ENCODE data around the gene AMBP. TPM values are rescaled to one million over a fixed set of nuclear protein-coding genes. Genes with fewer than 3 reads are reported as not detected.

Gene AMBP
- total and polyA plus RNA-seq, 2 donors from 2014 or later: 5.3 to 43.5 TPM

DNA sequence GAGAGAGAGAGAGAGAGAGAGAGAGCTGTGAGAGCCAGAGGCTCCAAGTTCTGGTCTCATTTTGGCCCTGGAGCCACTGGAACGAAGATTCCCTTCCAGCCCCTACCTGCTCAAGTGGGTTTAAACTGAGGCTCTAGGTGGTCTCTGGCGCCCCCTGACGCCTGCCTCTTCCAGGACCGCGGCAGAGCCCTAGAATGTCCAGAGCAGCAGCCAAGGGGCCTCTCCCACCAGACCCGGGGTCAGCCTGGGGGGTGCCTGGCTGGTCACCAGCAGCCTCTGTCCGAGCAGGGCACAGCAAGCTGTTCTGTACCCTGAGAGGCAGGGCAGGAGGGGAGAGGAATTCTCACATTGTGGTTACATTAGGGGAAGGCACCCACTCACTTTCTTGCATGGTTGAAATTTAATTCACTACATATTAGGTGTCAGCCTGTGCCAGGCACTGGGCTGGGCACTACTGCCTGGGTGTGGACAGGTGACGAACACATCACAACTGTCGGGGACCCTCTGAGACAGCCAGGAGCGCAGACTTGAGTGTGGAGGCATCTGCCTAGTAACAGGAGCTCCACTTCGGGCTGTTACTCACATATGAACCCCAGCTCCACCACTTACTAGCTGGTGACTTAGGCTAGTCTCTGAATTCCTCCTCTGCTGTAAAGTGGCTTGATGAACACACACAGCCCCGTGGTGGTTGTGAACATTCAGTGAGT is 44.5 kb downstream of the AMBP start:
- Histone ChIP-seq H3K4me1 (ENCODE audit: control insufficient read depth in 2 of 3, insufficient read depth in 2 of 3, low read depth in 1 of 3, low read length in 3 of 3) (peaks cover 0 to 2% (median 0%) of the 10 kb centered on the region in 3 donors), H3K9ac (ENCODE audit: low read length in 3 of 3) (no peak overlapping the region), H3K27me3 (ENCODE audit: control insufficient read depth, insufficient read depth, low read length) (no peaks in the 10 kb centered on the region), H3K4me3 (ENCODE audit: low read length in 3 of 3) (no peak overlapping the region), H3K36me3 (ENCODE audit: control insufficient read depth in 2 of 3, insufficient read depth in 3 of 3, low read length in 3 of 3) (peaks cover 6 to 55% (median 25%) of the 10 kb centered on the region in 3 donors), H3K9me3 (ENCODE audit: control insufficient read depth in 2 of 3, insufficient read depth in 1 of 3, low read length in 3 of 3) (no peaks in the 10 kb centered on the region), H3K27ac (ENCODE audit: low read depth in 2 of 2, low read length in 2 of 2) (no peak overlapping the region)
- peak in 4 of 5 donors; percentile 26 to 51 (median 40) for DNase-seq
- FAIRE-seq: no peak
- intact Hi-C loops (cut with DNase I): no loop called here
- TF ChIP-seq, protein P1, sequence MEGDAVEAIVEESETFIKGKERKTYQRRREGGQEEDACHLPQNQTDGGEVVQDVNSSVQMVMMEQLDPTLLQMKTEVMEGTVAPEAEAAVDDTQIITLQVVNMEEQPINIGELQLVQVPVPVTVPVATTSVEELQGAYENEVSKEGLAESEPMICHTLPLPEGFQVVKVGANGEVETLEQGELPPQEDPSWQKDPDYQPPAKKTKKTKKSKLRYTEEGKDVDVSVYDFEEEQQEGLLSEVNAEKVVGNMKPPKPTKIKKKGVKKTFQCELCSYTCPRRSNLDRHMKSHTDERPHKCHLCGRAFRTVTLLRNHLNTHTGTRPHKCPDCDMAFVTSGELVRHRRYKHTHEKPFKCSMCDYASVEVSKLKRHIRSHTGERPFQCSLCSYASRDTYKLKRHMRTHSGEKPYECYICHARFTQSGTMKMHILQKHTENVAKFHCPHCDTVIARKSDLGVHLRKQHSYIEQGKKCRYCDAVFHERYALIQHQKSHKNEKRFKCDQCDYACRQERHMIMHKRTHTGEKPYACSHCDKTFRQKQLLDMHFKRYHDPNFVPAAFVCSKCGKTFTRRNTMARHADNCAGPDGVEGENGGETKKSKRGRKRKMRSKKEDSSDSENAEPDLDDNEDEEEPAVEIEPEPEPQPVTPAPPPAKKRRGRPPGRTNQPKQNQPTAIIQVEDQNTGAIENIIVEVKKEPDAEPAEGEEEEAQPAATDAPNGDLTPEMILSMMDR (IDR thresholded peaks at IDR 0.05; ENCODE audit: borderline replicate concordance, extremely low read depth, insufficient read depth): peak; percentile 58

DNA sequence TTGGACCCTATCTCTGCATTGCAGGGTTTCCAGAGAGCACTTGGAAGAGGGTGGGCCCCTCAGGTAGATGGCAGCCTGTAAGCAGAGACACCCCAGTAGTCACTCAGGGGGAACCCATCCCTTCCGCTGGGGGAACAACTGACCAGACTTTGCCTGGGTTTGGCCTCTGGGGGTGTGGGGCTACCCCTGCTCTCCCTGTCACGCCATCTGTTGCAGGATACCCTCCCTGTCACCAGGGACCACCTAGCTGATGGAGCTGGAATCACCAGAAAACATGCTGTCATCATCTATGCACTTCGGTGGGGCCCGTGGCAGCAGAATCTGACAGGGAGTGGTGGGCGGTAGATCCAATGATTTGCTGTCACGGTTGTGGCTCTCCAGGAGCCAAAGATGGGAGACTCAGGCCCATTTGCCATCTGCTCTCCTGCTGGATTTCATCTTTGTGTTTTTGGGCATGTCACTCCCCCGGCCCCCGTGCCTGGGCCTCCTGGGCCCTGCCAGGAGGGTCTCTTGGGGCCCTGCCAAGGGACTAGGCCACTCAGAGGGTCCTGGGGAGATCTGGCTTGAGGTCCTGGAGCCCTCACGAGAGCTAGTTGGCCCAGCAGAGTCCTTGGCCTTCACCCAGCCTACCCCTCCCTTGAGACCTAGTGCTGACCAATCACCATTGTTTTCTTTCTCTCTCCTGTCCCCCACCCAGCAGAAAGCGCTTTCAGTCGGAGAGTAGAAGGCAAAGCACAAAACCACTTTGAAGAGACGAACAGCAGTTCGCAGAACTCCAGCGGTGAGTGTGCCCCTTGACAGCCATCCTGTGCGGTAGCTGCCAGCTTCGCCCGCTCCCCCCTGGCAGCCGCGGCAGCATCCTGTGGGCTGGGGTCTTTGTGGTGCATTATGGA is 45.9 kb downstream of the AMBP start:
- Histone ChIP-seq H3K9me3 (ENCODE audit: control insufficient read depth in 2 of 3, insufficient read depth in 1 of 3, low read length in 3 of 3) (no peaks in the 10 kb centered on the region), H3K4me3 (ENCODE audit: low read length in 3 of 3) (no peak overlapping the region), H3K36me3 (ENCODE audit: control insufficient read depth in 2 of 3, insufficient read depth in 3 of 3, low read length in 3 of 3) (peaks cover 5 to 54% (median 25%) of the 10 kb centered on the region in 3 donors), H3K27me3 (ENCODE audit: control insufficient read depth, insufficient read depth, low read length) (no peaks in the 10 kb centered on the region), H3K4me1 (ENCODE audit: control insufficient read depth in 2 of 3, insufficient read depth in 2 of 3, low read depth in 1 of 3, low read length in 3 of 3) (no peaks in the 10 kb centered on the region), H3K27ac (ENCODE audit: low read depth in 2 of 2, low read length in 2 of 2) (no peak overlapping the region), H3K9ac (ENCODE audit: low read length in 3 of 3) (no peak overlapping the region)
- intact Hi-C loops (cut with DNase I): no loop called here
- DNase-seq (peak in 2 of 5 donors; percentile 6 to 33), FAIRE-seq (no peak)
- TF ChIP-seq, protein P1 (IDR thresholded peaks at IDR 0.05; ENCODE audit: borderline replicate concordance, extremely low read depth, insufficient read depth): no peak

DNA sequence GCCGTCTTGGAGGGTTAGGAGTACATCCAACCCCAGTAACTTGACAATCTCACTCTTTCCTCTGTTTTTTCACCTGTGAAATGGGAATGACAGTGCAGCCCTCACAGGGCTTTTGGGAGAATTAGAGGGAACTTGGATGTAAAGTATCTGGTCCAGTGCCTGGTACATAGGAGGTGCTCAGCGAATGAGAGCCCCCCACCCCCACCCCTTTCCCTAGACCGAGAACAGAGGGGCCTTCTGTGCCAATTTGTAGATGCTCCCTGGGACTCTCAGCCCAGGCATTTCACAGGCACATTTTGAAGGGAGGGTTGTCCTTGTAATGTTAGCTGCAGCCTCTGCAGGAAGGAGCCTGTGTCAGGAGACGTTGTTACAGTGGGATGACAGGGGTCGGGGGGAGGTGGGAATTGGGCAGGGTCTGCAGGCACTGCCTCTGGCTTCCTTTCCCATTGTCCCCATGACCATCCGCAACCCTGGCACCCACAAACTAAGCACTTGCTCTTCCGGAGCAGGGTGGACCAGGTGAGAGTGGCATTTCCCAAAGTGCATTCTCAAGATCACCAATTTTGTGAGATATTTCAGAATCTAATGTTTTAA is 47.0 kb downstream of the AMBP start:
- no peak for FAIRE-seq
- no peak overlapping the region for H3K9ac ChIP-seq (ENCODE audit: low read length in 3 of 3)
- peaks cover 0 to 44% (median 15%) of the 10 kb centered on the region in 3 donors for H3K36me3 ChIP-seq (ENCODE audit: control insufficient read depth in 2 of 3, insufficient read depth in 3 of 3, low read length in 3 of 3)
- no peak overlapping the region for H3K27ac ChIP-seq (ENCODE audit: low read depth in 2 of 2, low read length in 2 of 2)
- H3K4me1 ChIP-seq (ENCODE audit: control insufficient read depth in 2 of 3, insufficient read depth in 2 of 3, low read depth in 1 of 3, low read length in 3 of 3): no peaks in the 10 kb centered on the region
- H3K4me3 ChIP-seq (ENCODE audit: low read length in 3 of 3): no peak overlapping the region
- TF ChIP-seq, protein P1 (IDR thresholded peaks at IDR 0.05; ENCODE audit: borderline replicate concordance, extremely low read depth, insufficient read depth): no peak
- H3K9me3 ChIP-seq (ENCODE audit: control insufficient read depth in 2 of 3, insufficient read depth in 1 of 3, low read length in 3 of 3): no peaks in the 10 kb centered on the region
- peak in 2 of 5 donors; percentile 4 to 15 for DNase-seq
- no peaks in the 10 kb centered on the region for H3K27me3 ChIP-seq (ENCODE audit: control insufficient read depth, insufficient read depth, low read length)
- intact Hi-C loops (cut with DNase I): no loop called here

Measured in kidney (tissue), 14 donors.